ENCODE results near the gene PTGES. TPM values are rescaled to one million over a fixed set of nuclear protein-coding genes. Genes with fewer than 3 reads are reported as not detected.

Gene PTGES
- total RNA-seq, 1 experiment from 2014 or later, result 17.2 TPM

GRCh38 chr9:129722913-129723312 is 29.9 kb downstream of the PTGES start:
- no peak overlapping the region for H3K4me2 ChIP-seq (ENCODE audit: low read length)
- H4K20me1 ChIP-seq (ENCODE audit: insufficient read depth), result no peaks in the 10 kb centered on the region
- no peaks in the 10 kb centered on the region for H3K9me2 ChIP-seq (ENCODE audit: insufficient read depth)
- H3K4me1 ChIP-seq (ENCODE audit: control insufficient read depth in 1 of 2, insufficient read depth in 2 of 2, low read length in 2 of 2), result peaks cover 0 to 10% of the 10 kb centered on the region in 2 experiments; a peak in 3 of 4 replicates
- DNase-seq (ENCODE audit: low read depth, low spot score) (no peak), ATAC-seq (no peak)
- no peak overlapping the region for H2AFZ ChIP-seq (ENCODE audit: low read depth, low read length, poor library complexity, severe bottlenecking)
- H3K27ac ChIP-seq (ENCODE audit: low read depth, low read length), result no peak overlapping the region
- no peaks in the 10 kb centered on the region for H3K36me3 ChIP-seq (ENCODE audit: control insufficient read depth in 1 of 2, insufficient read depth in 2 of 2, low read length in 2 of 2)
- ChIA-PET CTCF (interaction anchor here (2.6 kb wide), 1 partner anchor 15 kb away, joined by 8 read pairs; no protein-coding TSS in a partner anchor), RAD21 (ENCODE audit: low non-redundant PET in 1 of 2, low total read pairs in 2 of 2, uncharacterized antibody in 2 of 2, unreplicated experiment in 2 of 2) (no interaction called here), POLR2A (no interaction called here)
- no peak overlapping the region for H3K4me3 ChIP-seq (replicated peaks in 1 of 2; ENCODE audit: low read depth in 1 of 2, low read length in 2 of 2)
- no peaks in the 10 kb centered on the region for H3K9me3 ChIP-seq (ENCODE audit: control insufficient read depth in 1 of 2, insufficient read depth in 1 of 2, low read depth in 1 of 2, low read length in 2 of 2)
- intact Hi-C loops (cut with micrococcal nuclease), result loop anchor here (10.0 kb wide), 1 partner anchor 372 kb away; no protein-coding TSS in a partner anchor
- H3K79me2 ChIP-seq (ENCODE audit: insufficient read depth, low read length), result no peaks in the 10 kb centered on the region
- no peaks in the 10 kb centered on the region for H3K27me3 ChIP-seq (ENCODE audit: insufficient read depth, low read length)
- TF ChIP-seq SIN3A (IDR thresholded peaks at IDR 0.05; ENCODE audit: low read depth) (no peak), ATF3 (IDR thresholded peaks at IDR 0.05) (no peak), POLR2AphosphoS5 (IDR thresholded peaks at IDR 0.05; ENCODE audit: low read depth, low read length) (no peak)
- TF ChIP-seq, protein P1, sequence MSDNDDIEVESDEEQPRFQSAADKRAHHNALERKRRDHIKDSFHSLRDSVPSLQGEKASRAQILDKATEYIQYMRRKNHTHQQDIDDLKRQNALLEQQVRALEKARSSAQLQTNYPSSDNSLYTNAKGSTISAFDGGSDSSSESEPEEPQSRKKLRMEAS (IDR thresholded peaks at IDR 0.05), result no peak
- BruUV-seq (replicated peaks), result no TSS peak
- H3K9ac ChIP-seq (ENCODE audit: low read length), result no peak overlapping the region

DNA sequence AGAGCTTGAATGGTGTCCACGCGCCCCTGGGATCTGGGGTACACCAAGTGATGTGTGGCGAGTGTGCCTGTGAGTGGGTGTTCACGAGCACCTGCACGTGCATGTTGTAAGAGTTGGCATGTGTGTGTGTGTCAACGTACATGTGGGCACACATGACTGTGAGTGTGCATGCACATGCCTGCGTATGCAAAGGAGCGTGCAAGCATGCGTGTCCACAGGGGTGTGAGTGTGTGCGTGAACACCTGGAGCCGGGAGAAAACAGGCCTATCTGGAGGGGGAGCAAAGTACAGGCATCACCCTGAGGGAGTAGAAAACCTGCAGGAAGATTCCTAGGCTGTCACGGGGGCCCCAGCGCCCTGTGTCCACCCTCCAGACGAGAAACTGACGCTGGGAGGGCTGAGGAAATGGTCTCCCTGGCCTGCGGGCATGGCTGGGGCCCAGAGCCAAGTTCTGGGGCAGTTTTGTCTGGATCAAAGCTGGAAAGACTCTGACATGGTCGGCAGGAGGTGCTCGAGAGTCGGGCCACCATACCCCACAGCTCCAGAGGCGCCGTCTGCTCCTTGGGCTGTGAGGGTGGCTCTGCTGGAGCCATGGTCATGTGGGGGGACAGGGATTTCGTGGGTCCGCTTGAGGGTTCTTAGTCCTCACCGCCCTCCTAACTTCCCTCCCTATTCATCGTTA is 31.8 kb downstream of the PTGES start:
- ChIA-PET POLR2A (no interaction called here), RAD21 (ENCODE audit: low non-redundant PET in 1 of 2, low total read pairs in 2 of 2, uncharacterized antibody in 2 of 2, unreplicated experiment in 2 of 2) (no interaction called here), CTCF (interaction anchor here (0.9 to 2.6 kb wide), 2 partner anchors 17 to 23 kb away, joined by 3 to 8 read pairs; no protein-coding TSS in a partner anchor)
- Histone ChIP-seq H4K20me1 (ENCODE audit: insufficient read depth) (no peaks in the 10 kb centered on the region), H3K27ac (ENCODE audit: low read depth, low read length) (no peak overlapping the region), H3K9me3 (ENCODE audit: control insufficient read depth in 1 of 2, insufficient read depth in 1 of 2, low read depth in 1 of 2, low read length in 2 of 2) (no peaks in the 10 kb centered on the region), H3K4me2 (ENCODE audit: low read length) (no peak overlapping the region), H3K36me3 (ENCODE audit: control insufficient read depth in 1 of 2, insufficient read depth in 2 of 2, low read length in 2 of 2) (no peaks in the 10 kb centered on the region), H3K4me3 (replicated peaks in 1 of 2; ENCODE audit: low read depth in 1 of 2, low read length in 2 of 2) (no peak overlapping the region), H3K4me1 (ENCODE audit: control insufficient read depth in 1 of 2, insufficient read depth in 2 of 2, low read length in 2 of 2) (no peaks in the 10 kb centered on the region), H3K27me3 (ENCODE audit: insufficient read depth, low read length) (no peaks in the 10 kb centered on the region), H2AFZ (ENCODE audit: low read depth, low read length, poor library complexity, severe bottlenecking) (no peak overlapping the region), H3K9me2 (ENCODE audit: insufficient read depth) (no peaks in the 10 kb centered on the region), H3K9ac (ENCODE audit: low read length) (no peak overlapping the region), H3K79me2 (ENCODE audit: insufficient read depth, low read length) (no peaks in the 10 kb centered on the region)
- TF ChIP-seq ZFX (IDR thresholded peaks at IDR 0.05) (peak; percentile 9; the same call in 1 of the 2 replicates), POLR2A (IDR thresholded peaks at IDR 0.05; ENCODE audit: borderline replicate concordance, extremely low read depth, insufficient read depth, insufficient read length) (no peak)
- 0 out of 2 replicates have a peak, but pooled peaks have one; percentile 15 for ATAC-seq
- no peak for DNase-seq (ENCODE audit: low read depth, low spot score)
- BruUV-seq (replicated peaks), result no TSS peak
- intact Hi-C loops (cut with micrococcal nuclease), result loop anchor here (10.0 kb wide), 1 partner anchor 374 kb away; no protein-coding TSS in a partner anchor

Data from HCT116 (cell line).